Activated naive CD8-positive, alpha-beta T cell (primary cell): ENCODE data around the gene NAGLU.
A peak's percentile ranks its signal among the peaks of the same experiment; 100 is the strongest.

Experiments
- H3K27ac Mint-ChIP-seq: one replicate; pipeline ENCODE4 v1.8.0; 2021; ENCODE audit warnings: mixed read lengths
- H3K27me3 Mint-ChIP-seq: one replicate; pipeline ENCODE4 v1.8.0; 2021; ENCODE audit warnings: mixed read lengths
- H3K36me3 Mint-ChIP-seq: one replicate; pipeline ENCODE4 v1.8.0; 2021; ENCODE audit warnings: mixed read lengths
- H3K4me1 Mint-ChIP-seq: one replicate; pipeline ENCODE4 v1.8.0; 2021; ENCODE audit warnings: low read depth, mixed read lengths
- H3K4me3 Mint-ChIP-seq: one replicate; pipeline ENCODE4 v1.8.0; 2021; ENCODE audit warnings: mild to moderate bottlenecking, mixed read lengths
- H3K9me3 Mint-ChIP-seq: one replicate; pipeline ENCODE4 v1.8.0; 2021; ENCODE audit warnings: low read depth, mixed read lengths

NAGLU gene

DNA sequence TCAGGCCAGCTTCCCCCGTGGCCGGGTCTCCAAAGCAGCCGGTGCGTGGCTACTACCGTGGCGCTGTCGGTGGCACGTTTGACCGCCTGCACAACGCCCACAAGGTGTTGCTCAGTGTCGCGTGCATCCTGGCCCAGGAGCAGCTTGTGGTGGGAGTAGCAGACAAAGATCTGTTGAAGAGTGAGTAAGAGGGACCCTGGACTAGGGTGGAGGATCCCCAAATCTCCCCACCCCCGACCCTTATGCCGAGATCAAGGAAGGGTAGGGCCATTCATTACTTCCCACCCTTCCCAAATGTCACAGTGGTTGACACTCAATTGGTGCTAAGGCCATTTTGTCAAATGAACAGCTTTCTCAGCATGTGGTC, 27.1 kb downstream of the NAGLU start:
- no peaks in the 10 kb centered on the region for H3K27me3 Mint-ChIP-seq

DNA sequence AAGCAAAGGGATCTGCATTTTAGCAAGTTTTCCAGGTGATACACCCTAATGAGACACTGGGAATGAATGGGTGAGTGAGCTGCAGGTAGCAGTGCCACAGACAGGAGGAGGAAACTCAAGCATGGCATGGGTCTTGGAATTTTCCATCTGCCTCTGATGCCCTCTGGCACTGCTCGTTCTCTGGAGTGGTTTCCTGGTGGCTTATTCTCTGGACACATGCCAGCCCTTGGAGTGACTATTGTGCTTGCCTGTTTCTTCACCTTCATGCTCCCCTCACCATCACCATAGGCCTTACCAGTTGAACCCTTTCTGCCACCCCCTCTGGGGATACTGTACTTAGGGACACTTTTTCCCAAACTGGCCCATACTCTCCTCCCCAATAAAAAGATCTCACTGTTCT, 27.5 kb downstream of the NAGLU start:
- Mint-ChIP-seq H3K9me3 (no peaks in the 10 kb centered on the region), H3K36me3 (peaks cover 7% of the 10 kb centered on the region), H3K4me1 (peaks cover 35% of the 10 kb centered on the region), H3K27me3 (no peaks in the 10 kb centered on the region), H3K27ac (peak overlapping the region; percentile 81), H3K4me3 (peak overlapping the region; percentile 93)

More for the DNA sequence above, 27.1 kb downstream of the NAGLU start:
- Mint-ChIP-seq H3K27ac (peak overlapping the region; percentile 50), H3K36me3 (peaks cover 7% of the 10 kb centered on the region), H3K9me3 (no peaks in the 10 kb centered on the region), H3K4me3 (peak overlapping the region; percentile 93), H3K4me1 (peaks cover 32% of the 10 kb centered on the region)

GRCh38 chr17:42563950-42564349, 27.9 kb downstream of the NAGLU start:
- peak overlapping the region; percentile 93 for H3K4me3 Mint-ChIP-seq
- H3K36me3 Mint-ChIP-seq: peaks cover 7% of the 10 kb centered on the region
- H3K4me1 Mint-ChIP-seq: peaks cover 38% of the 10 kb centered on the region
- H3K9me3 Mint-ChIP-seq: no peaks in the 10 kb centered on the region
- no peaks in the 10 kb centered on the region for H3K27me3 Mint-ChIP-seq
- peak overlapping the region; percentile 81 for H3K27ac Mint-ChIP-seq

DNA sequence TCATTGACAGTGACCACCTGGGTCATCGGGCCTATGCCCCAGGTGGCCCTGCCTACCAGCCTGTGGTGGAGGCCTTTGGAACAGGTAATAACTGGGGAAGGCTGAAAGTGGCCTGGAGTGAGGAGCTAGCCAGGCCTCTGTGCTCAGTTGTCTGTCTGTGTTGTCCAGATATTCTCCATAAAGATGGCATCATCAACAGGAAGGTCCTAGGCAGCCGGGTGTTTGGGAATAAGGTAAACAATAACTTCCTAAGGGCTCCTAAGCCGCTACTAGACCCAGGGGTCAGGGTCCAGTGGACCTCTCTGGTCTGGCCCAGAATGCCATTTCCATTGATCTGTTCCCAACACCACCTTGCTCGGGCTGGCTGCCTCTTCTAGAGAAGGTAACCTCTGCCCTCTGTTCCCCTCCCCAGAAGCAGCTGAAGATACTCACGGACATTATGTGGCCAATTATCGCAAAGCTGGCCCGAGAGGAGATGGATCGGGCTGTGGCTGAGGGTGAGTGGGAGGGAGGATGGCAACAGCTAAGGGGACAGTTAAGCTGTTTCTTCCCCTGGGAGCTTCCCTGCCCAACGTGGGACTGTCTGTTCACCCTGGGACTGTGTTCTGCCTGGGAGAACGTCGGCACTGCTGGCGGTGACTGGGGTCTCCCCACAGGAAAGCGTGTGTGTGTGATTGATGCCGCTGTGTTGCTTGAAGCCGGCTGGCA, 28.9 kb downstream of the NAGLU start:
- peaks cover 44% of the 10 kb centered on the region for H3K4me1 Mint-ChIP-seq
- H3K4me3 Mint-ChIP-seq: peak overlapping the region; percentile 59
- peaks cover 7% of the 10 kb centered on the region for H3K36me3 Mint-ChIP-seq
- no peaks in the 10 kb centered on the region for H3K9me3 Mint-ChIP-seq
- peak overlapping the region; percentile 41 for H3K27ac Mint-ChIP-seq
- H3K27me3 Mint-ChIP-seq: no peaks in the 10 kb centered on the region

DNA sequence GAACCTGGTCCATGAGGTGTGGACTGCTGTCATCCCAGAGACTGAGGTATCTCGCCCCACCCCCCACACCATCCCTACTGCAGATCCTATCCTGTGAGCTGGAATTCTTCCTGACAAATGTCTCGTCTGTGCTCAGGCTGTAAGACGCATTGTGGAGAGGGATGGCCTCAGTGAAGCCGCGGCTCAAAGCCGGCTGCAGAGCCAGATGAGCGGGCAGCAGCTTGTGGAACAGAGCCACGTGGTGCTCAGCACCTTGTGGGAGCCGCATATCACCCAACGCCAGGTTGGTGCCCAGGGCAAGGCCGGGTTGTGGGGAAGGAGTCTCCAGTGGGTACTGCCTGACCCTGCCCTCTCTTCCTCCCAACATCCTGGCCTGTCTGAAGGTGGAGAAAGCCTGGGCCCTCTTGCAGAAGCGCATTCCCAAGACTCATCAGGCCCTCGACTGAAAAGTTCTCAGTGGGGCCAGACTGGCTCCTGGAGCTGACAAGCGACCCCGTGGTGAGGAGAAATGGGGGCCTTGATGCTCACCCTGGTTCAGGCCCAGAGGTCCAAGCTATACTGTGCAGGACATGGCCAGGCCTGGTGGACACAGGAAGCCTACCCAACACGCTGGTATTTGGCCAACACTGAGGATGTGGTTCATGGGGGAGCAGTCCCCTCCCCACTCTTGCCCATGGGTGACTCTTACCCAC, 29.6 kb downstream of the NAGLU start:
- H3K27ac Mint-ChIP-seq: peak overlapping the region; percentile 94
- H3K4me1 Mint-ChIP-seq: peaks cover 46% of the 10 kb centered on the region
- no peaks in the 10 kb centered on the region for H3K27me3 Mint-ChIP-seq
- peak overlapping the region; percentile 97 for H3K4me3 Mint-ChIP-seq
- no peaks in the 10 kb centered on the region for H3K9me3 Mint-ChIP-seq
- peaks cover 7% of the 10 kb centered on the region for H3K36me3 Mint-ChIP-seq

GRCh38 chr17:42566215-42566882, 30.3 kb downstream of the NAGLU start:
- Mint-ChIP-seq H3K36me3 (peaks cover 7% of the 10 kb centered on the region), H3K4me3 (peak overlapping the region; percentile 97), H3K27me3 (no peaks in the 10 kb centered on the region), H3K4me1 (peaks cover 44% of the 10 kb centered on the region), H3K9me3 (no peaks in the 10 kb centered on the region), H3K27ac (peak overlapping the region; percentile 94)

DNA sequence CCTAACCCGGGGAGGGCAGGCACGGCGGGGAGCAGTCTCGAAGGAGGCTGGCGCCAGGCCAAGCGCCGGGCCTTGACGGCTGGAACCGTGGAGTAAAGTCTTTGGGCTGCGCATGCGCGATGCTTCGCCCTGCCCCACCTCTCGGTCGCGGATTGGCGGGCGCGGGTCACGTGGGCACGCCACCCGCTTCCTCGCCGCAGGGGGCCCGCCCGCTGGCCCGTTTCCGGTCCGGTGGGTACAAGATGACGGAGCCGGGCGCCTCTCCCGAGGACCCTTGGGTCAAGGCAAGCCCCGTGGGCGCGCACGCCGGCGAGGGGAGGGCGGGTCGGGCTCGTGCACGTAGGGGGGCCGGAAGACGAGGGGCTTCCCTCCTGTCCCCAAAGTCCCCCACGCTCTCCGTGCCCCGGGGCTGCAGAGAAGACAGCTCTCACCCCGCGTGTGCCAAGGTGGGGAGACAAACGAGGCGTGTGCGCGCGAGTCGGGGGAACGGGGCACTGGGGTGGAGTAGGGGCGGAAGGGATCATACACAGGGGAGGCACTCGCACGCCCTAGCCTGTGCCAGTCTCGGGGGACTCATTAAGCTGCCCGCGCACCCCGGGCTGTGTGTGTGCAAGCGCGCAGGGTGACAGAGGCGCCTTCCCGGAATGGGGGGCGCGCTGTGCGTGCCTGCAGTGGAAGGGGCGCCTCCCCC, 31.0 kb downstream of the NAGLU start, which contains the start of gene MLX:
TSS of gene MLX (plus strand) at position 218 of the 691 bp plus-strand sequence. CDS start at position 243, 25 bp downstream.
- peak within 1 kb of the TSS; percentile 97 for H3K4me3 Mint-ChIP-seq
- no peaks in the 10 kb centered on the region for H3K27me3 Mint-ChIP-seq
- H3K27ac Mint-ChIP-seq: peak within 1 kb of the TSS; percentile 95
- peaks cover 7% of the 10 kb centered on the region for H3K36me3 Mint-ChIP-seq
- no peaks in the 10 kb centered on the region for H3K9me3 Mint-ChIP-seq
- H3K4me1 Mint-ChIP-seq: peaks cover 38% of the 10 kb centered on the region

- H3K36me3 Mint-ChIP-seq: peaks cover 11% of the 10 kb centered on the region
- H3K27me3 Mint-ChIP-seq: no peaks in the 10 kb centered on the region
- H3K9me3 Mint-ChIP-seq: no peaks in the 10 kb centered on the region
- H3K4me1 Mint-ChIP-seq: peaks cover 32% of the 10 kb centered on the region
- peak overlapping the region; percentile 95 for H3K27ac Mint-ChIP-seq
- peak overlapping the region; percentile 97 for H3K4me3 Mint-ChIP-seq
Measured at GRCh38 chr17:42568341-42569111, 32.5 kb downstream of the NAGLU start.

GRCh38 chr17:42571435-42572225, 35.6 kb downstream of the NAGLU start:
- Mint-ChIP-seq H3K4me1 (peaks cover 33% of the 10 kb centered on the region), H3K4me3 (no peak overlapping the region), H3K9me3 (no peaks in the 10 kb centered on the region), H3K27ac (peak overlapping the region; percentile 28), H3K36me3 (peaks cover 7% of the 10 kb centered on the region), H3K27me3 (no peaks in the 10 kb centered on the region)

- Mint-ChIP-seq H3K27ac (peak overlapping the region; percentile 54), H3K27me3 (no peaks in the 10 kb centered on the region), H3K4me3 (no peak overlapping the region), H3K36me3 (peaks cover 3% of the 10 kb centered on the region), H3K4me1 (peaks cover 33% of the 10 kb centered on the region), H3K9me3 (no peaks in the 10 kb centered on the region)
Measured at GRCh38 chr17:42573095-42573494, 37.1 kb downstream of the NAGLU start.

DNA sequence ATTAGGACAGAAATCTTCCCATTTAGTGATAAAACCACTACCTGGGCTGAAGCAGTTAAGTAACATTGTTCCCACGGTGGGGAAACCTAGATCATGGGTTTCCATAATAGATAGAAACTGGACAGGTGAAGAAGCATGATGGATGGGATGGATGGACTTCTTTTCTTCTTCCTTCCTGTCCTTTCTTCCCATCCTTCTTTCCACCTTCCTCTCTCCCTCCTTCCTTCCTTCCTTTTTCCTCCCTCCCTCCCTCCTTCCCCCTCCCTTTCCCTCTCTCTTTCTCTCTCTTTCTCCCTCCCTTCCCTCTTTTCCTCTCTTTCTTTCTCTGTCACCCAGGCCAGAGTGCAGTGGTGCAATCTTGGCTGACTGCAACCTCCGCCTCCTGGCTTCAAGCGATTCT, 38.4 kb downstream of the NAGLU start:
- no peaks in the 10 kb centered on the region for H3K27me3 Mint-ChIP-seq
- H3K4me3 Mint-ChIP-seq: no peak overlapping the region
- peaks cover 3% of the 10 kb centered on the region for H3K36me3 Mint-ChIP-seq
- no peak overlapping the region for H3K27ac Mint-ChIP-seq
- H3K4me1 Mint-ChIP-seq: peaks cover 33% of the 10 kb centered on the region
- H3K9me3 Mint-ChIP-seq: no peaks in the 10 kb centered on the region

DNA sequence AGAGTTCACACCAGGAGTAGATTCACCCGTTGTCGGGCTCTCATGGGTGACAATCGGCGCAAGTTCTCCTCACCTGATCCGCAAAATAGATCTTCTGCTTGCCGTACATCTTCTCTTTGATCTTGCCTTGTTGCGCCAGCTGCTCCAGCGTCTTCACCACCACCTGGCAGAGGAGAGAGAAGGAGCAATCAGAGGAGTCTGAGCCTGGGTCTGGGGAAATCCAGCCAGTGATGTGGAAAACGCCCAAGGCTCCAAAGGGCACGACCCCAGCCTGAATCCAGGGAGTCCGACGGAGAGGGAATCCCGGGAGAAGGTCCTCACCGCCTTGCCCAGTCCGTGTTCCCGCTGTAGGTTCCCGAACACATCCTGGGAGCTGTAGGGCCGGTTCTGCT, 41.1 kb downstream of the NAGLU start:
- peaks cover 29% of the 10 kb centered on the region for H3K4me1 Mint-ChIP-seq

GRCh38 chr17:42577532-42578281, 41.7 kb downstream of the NAGLU start, which contains the start of gene PSMC3IP:
Gene PSMC3IP, minus strand, starts transcription at chr17:42577729. Its CDS starts 43 bp downstream, at chr17:42577686.
- peak within 1 kb of the TSS; percentile 99 for H3K27ac Mint-ChIP-seq
- H3K36me3 Mint-ChIP-seq: peaks cover 3% of the 10 kb centered on the region
- H3K27me3 Mint-ChIP-seq: no peaks in the 10 kb centered on the region
- peak within 1 kb of the TSS; percentile 100 for H3K4me3 Mint-ChIP-seq
- no peaks in the 10 kb centered on the region for H3K9me3 Mint-ChIP-seq
- H3K4me1 Mint-ChIP-seq: peaks cover 29% of the 10 kb centered on the region

More for the DNA sequence above, 41.1 kb downstream of the NAGLU start:
- Mint-ChIP-seq H3K36me3 (peaks cover 3% of the 10 kb centered on the region), H3K27ac (peak overlapping the region; percentile 99), H3K4me3 (peak overlapping the region; percentile 100), H3K27me3 (no peaks in the 10 kb centered on the region), H3K9me3 (no peaks in the 10 kb centered on the region)
